NCI-H446 (cell line): ENCODE data around the gene GAS6.

ENCODE experiments used
- DNase-seq, 2 experiments: peaks; one replicate each; lab custom pipeline; 2025; lab: John Stamatoyannopoulos, UW

The GAS6 gene

GRCh38 chr13:113819731-113820715, 43.9 kb downstream of the GAS6 start:
- DNase-seq = no peak

GRCh38 chr13:113819341-113819730, 44.5 kb downstream of the GAS6 start:
- DNase-seq = no peak

- no peak for DNase-seq
Observed at GRCh38 chr13:113818700-113819295, 45.1 kb downstream of the GAS6 start.

DNA sequence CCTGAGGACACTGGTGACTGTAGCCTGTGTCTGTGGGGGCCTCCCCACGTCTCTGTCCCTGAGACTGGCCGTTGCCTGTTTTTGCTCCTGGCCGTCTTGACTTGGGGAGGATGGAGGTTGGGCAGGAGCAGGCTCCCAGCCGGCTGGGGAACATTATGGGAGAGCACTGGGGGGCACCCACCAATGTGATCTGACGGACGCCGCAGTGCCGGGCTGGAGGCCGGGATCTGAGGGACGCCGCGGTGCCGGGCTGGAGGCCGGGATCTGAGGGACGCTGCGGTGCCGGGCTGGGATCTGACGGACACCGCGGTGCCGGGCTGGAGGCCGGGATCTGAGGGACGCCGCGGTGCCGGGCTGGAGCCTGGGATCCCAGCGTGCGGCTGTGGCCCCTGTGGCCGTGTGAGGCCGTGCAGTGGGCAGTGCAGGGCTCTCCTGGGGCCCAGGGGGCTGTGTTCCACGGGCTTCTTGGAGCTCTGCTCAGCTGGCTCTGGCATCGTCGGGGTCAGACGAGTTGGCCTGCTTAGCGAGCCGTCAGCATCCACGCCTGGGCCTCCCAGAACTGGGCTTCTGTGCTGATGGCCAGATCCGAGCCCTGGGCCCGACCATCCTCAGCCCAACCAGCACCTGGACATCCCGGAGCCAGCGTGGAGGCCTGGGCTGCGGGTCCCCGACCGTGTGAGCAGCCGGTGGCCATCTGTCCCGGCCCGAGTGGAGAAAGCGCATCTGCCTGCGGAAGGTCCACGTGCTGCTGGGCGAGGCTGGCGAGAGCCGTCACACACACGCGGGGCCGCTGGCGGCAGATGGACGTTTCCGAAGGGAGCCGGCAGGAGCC, 45.8 kb downstream of the GAS6 start:
- no peak for DNase-seq

- peak; percentile 9 to 38 for DNase-seq
Observed at GRCh38 chr13:113816946-113817859, 46.7 kb downstream of the GAS6 start.

GRCh38 chr13:113816254-113816929, 47.5 kb downstream of the GAS6 start:
- DNase-seq = no peak

- DNase-seq = no peak
Observed at GRCh38 chr13:113815151-113816058, 48.5 kb downstream of the GAS6 start.

- DNase-seq = no peak
Observed at GRCh38 chr13:113814435-113814821, 49.4 kb downstream of the GAS6 start.

DNA sequence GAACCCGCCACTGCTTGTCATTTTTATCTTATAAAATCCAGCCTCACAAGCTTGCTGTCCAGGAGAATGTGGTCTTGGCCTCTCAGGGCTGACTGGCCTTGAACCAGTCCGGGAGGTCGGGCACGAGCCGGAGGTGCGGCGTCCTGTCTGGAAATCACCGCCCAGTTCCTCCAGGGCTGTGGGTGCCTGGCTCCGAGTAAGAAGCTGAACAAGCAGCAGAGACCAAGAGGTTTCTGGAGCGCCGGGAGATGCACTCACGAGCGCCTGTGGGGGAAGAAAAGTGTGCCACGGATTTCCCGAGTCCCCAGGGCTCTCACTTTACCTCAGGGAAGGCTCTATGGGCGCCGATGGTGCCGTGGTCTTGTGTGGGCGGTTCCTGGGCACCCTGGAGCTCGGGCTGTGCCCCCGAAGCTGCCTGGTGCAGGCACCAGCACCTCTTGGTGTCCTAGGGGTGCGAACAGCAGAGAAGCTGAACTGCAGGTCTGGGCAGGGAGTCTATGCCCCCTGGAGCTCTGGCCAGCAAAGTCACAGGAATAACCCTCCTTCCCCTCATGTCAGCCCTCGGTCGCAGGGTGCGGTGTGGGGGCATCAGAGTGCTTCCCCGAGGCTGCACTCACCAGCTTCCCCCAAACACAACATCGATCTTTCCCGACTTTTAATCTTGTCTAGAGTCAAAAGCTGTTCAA, 50.0 kb downstream of the GAS6 start:
- no peak for DNase-seq

DNA sequence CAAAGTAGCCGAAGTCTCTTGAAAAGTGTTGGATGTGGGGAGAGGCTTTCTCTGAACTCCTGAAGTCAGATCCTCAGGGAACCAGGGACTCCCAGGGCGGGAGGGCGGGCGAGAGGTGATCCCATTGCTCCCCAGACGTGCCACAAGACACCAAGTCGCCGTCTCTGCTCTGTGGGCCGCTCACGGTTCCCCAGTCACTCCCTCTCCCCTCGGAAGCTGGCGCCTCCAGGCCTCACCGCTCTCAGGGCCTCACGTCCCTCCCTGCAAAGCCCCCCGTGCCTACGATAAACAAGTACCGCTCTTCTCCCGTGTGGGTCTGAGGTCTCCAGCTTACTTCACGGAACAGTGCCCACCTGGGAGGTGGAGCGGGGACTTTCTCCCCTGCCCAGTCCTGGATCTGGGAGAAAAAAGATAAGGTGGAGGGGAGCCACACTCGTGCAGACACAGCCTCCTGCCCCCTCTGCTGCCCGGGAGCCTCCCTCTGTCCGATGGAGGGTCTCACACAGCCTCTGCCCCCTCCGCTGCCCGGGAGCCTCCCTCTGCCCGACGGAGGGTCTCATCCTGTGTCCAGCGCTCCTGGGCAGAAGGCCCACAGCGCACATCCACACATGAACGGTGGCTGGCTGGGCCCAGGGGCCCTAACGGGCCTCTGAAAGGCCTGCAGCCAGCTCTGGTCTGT, 50.7 kb downstream of the GAS6 start:
- no peak for DNase-seq

GRCh38 chr13:113812178-113813040, 51.5 kb downstream of the GAS6 start:
- no peak for DNase-seq

- no peak for DNase-seq
Observed at GRCh38 chr13:113811081-113811928, 52.6 kb downstream of the GAS6 start.

DNA sequence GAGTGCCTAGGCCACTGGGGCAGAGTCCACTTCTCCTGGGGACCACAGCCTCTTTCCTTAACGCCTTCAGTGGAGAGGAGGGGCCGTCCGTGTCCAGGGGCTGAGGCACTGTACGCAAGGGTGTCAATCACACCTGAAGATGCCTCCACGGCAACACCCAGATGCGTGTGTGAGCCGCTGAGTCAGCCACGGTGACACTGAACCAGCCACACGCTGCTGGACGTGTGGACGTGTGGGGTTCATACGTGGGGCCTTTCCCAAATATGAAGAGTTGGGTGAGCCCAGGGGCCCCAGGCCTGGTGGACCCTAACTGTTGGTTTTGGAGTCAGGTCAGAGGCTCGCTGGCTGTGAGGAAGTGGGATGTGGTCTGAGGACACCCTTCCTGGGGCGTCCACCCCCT, 53.2 kb downstream of the GAS6 start:
- no peak for DNase-seq

DNA sequence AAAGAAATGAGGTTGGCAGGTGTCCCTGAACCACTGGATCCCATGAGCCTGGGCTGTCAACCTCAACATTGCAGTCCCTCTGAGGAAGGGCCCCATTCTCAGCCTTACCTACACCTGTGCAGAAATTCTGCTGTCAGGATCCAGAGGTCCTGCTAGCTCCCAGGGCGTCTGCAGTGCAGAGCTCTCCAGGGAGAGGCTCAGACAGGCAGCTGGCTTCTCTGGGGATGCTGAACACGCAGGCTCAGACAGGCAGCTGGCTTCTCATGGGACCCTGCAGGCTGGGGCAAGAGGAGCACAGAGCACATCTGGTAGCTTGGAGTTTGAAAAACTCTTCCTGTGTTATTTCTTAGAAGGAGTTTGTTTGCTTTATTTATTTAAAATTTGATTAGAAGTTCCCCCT, 53.9 kb downstream of the GAS6 start:
- no peak for DNase-seq

DNA sequence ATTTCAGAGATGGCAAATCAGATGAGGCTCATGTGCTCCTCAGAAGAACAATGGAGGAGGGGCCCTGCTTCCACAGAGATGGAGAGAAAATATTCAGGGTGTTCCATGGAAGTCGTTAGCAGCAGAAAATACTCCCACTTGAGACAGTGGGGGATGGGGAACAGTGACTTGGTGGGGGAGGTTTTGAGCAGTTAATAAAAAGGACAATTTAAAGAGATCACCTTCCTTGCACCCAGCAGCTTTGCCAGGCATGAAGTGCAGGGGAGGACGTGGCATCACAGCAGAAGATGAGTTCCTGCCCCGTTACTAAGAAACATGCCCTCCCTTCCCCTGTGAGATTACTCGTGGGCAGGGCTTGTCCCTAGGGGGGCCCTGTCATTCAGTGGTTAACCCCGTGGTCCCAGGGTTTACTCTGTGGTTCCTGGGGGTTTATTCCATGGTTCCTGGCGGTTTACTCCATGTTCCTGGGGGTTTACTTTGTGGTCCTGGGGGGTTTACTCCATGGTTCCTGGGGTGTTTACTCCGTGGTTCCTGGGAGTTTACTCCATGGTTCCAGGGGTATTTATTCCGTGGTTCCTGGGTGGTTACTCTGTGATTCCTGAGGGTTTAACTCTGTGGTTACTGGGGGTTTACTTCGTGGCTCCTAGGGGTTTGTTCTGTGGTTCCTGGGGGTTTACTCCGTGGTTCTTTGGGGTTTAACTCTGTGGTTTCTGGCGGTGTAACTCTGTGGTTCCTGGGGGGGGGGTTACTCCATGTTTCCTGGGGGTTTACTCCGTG, 55.6 kb downstream of the GAS6 start:
- no peak for DNase-seq

GRCh38 chr13:113806526-113806925, 57.4 kb downstream of the GAS6 start:
- DNase-seq = no peak
